HL-60/S4 treated with phorbol 12-myristate 13-acetate at 8.2 ng/mL for 4 days and 3 days (cell line): Measurements from ENCODE around the gene STK10.
"Not testable (repeated sequence)": the region's sequence is repeated elsewhere in the genome, so short reads cannot be mapped to it uniquely, and the experiment has no call there.

Experiments used
- in situ Hi-C: fragments of 300-500 bp; cut with MboI; formaldehyde crosslinking; loops from 2 replicates; pipeline ENCODE4 v1.15.0; 2022; ENCODE audit warnings: low sequenced_read_pairs

The STK10 gene

DNA sequence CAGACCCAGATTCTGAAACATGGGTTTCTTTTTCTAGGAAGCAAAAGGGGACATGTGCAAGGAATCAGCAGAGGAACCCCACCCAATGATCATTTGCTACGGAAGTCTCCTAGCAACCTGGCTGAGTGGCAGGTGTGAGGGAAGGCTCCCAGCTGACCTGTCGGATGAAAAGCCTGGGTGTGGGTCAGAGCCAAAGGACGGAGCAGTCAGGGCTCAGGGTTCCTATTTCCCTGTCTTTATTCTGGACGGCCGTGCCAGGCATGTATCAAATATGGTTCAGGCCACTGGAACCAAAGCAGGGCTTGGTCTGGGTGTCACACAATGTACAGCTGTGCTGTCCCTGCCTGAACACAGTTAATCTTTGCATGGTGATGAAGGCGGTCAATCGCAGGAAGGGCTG is 20.1 kb downstream of the STK10 start:
- in situ Hi-C loops: no loop called here

DNA sequence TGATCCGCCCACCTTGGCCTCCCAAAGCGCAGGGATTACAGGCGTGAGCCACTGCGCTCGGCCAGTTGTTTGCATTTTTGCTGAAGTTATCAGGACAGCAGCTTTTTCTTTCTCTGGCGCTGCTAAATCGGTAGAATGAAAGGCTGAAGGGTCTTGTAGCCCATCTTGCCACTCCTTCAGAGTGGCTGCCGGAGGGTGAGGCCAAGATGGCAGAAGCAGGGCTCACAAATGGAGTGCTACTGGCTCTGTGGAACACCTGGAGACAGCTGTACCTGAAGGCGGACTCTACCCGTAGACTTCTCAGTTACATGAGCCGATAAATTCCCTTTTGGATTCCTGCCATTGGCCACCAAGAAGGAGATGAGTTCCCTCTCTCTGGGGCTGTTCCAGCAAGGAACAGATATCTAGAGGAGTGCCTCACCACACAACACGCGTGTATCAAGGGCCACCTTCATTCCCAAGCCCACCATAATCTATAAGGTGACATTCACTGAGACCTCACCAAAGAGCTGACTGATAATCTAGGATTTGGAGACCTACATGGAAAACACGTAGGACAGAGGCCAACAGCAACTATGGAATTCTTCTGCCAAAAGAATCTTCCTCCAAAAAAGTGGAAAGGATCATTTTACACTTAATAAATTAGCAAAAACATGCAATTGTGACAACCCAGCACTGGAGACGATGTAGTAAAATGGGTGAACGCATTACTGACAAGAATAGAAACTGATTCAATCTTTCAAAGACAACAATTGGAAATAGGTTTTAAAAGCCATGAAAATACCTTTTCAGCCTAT is 21.8 kb downstream of the STK10 start:
- in situ Hi-C loops: no loop called here

GRCh38 chr5:172165465-172165864 is 22.6 kb downstream of the STK10 start:
- in situ Hi-C loops: no loop called here

DNA sequence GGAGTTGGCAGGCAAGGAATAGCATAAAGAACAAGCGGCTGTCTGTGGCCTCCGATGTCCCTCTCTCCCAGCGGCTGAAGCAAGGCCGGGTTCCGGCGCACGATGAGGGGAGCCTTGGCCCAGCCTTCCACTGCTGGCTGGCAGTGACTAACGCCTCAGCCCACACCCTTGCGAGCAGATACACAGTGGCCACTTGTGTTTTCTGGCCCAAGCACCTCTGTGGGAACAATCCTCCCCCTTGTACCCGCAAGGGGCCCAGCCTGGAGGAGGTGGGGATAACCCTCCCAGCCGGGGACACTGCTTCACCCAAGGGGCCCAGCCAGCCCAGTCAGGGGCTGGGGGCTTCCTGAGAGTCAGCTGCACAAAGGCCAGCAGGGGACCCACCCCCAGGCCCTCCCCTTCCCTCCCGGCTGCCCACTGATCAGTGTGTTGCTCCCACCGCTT is 23.2 kb downstream of the STK10 start:
- in situ Hi-C loops: no loop called here

- in situ Hi-C loops: no loop called here
Observed at GRCh38 chr5:172163346-172163745, 24.7 kb downstream of the STK10 start.

- in situ Hi-C loops: no loop called here
Observed at GRCh38 chr5:172162987-172163343, 25.1 kb downstream of the STK10 start.

DNA sequence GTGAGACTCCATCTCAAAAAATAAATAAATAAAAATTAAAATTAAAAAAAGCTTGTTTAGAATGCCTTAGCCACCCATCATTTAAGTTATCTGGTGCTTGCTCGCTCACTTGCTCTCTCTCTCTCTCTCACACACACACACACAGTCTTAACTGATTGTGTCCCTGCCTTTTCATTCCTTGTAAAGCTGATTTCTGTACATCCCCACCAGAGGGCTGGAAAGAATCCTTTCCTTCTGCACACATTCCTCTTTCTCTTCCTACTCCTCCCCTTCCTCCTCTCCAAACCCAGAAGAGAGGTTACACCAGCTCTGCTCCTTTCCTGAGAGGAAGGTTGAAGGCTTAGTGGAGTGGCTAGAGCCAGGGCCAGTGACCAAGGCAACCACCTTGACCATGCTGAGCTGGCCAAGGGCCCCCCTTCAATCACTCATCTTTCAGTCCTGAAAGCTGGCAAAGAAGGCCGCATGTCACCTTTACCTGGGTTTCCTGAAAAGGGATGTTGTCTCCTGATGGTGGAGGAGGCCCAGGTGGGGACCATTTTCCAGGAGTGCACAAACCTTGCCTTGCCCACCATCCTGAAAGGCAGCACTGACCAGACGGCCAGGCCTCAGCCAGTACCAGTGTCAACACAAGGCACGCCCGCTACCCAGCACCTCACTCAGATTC is 25.6 kb downstream of the STK10 start:
- in situ Hi-C loops: no loop called here

- in situ Hi-C loops: no loop called here
Observed at GRCh38 chr5:172160506-172160905, 27.5 kb downstream of the STK10 start.

DNA sequence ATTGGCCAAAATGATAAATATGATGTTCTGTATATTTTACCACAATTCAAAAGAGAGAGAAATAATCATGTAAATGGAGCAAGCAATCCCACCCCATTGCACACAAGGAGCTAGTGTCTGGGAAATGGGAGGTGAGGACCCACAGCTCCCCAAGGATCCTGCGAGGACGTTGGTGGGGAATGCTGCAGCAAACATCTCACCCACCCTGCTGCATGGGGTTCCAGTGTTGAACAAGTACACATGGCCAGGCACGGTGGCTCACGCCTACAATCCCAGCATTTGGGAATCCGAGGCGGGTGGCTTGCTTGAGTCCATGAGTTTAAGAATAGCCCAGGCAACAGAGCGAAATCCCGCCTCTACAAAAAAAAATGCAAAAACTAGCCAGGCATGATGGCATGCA is 29.0 kb downstream of the STK10 start:
- in situ Hi-C loops: no loop called here

- in situ Hi-C loops: no loop called here
Observed at GRCh38 chr5:172156541-172156994, 31.5 kb downstream of the STK10 start.

GRCh38 chr5:172155101-172155500 is 32.9 kb downstream of the STK10 start:
- in situ Hi-C loops: not testable (repeated sequence)

- in situ Hi-C loops: no loop called here
Observed at GRCh38 chr5:172153695-172154094, 34.3 kb downstream of the STK10 start.

DNA sequence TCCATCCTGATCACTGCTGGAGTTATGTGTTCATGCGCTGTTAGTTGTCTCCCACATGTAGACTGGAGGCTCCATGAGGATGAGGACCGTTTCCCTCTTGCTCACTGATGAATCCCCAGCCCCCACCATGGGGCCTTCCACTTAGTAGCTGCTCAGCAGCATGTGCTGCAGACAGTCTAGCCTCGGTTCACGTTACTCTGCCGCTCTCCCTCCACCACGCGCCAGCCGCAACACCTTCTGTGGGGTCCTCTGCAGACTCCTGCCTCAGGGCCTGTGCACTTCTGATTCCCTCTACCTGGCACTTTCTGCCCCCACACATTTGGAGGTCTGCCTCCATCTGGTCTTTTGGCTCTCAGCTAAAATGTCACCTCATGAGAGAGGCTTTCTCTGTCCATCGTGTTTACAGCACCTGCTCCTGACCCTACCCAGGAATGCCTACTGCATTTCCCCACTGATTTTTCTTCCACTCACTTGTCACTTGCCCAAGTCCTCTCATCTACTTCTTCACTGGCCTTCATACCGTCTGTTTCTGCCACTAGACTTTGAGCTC is 36.3 kb downstream of the STK10 start:
- in situ Hi-C loops: no loop called here

DNA sequence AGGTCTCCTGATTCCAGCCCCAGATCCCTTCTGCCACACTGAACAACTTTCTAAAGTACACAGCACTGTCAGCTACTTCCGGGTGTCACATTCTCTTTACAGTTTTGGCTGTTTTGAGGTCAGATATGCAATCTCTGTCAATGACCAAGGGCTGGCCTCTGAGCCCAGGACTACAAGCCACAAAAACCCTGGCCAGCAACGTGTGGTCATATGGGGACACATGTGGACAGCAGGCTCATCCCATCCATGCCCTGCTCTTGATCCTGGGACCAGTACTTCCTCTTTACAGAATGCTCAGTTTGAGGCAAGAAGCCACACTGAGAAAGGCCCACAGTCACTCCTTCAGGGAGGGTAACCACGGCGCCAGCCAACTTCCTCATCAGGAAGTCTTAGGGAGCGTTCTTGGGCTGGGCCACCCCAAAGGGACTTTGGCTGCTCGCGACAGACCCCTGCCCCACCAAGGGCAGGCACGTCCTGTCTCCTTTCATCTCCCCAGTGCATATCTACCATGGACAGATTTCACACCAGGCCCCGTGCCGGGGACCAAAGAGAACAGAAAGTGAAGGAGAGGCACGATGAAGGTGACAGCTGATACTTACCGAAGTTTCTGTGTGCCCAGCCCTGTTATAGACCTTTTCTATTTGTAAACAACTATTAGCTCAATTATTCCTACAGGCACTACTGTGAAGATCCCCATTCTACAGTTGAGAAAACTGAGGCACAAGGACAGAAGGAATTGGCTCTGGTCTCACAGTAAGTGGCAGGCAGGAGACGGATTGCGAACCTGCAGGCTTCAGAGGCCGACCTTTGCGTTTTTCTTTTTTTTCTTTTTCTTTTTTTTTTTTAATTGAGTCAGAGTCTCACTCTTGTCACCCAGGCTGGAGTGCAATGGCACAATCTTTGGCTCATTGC is 37.3 kb downstream of the STK10 start:
- in situ Hi-C loops: no loop called here

GRCh38 chr5:172149481-172149880 is 38.5 kb downstream of the STK10 start:
- in situ Hi-C loops: not testable (repeated sequence)

DNA sequence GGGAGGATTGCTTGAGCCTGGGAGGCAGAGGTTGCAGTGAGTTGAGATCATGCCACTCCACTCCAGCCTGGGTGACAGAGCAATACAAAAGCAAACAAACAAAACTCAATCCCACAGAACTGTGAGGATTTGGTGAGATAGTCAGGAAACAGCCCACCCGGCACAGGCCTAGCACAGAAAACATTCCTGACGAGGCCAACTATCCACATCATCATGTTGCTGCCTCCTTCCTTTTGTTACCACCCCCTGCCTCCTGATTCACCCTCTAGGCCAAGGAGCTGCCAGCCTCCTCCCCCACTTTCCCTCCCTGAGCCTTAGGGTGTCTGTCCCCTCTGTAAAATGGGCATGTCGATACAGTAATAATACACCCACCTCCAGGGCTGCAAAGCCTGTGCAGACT is 39.0 kb downstream of the STK10 start:
- in situ Hi-C loops: no loop called here

DNA sequence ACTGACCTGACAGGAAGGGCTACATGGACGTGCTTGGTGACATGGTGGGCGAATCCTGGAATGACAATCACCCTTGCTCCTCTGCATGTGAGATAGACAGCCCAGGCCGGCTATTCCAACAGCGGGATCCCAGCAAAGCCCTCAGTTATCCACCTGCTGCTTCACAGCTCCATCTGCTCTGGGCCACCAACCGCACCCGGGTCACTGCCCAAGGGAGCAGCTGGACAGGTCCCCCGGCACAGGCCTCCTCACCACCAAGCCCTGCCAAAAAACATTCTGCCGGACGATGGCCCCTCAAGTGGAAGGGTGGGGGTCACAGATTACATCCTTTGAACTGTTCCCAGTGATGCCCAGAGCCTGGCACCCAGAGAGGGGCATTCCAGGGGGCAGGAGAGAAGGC is 39.6 kb downstream of the STK10 start:
- in situ Hi-C loops: no loop called here

DNA sequence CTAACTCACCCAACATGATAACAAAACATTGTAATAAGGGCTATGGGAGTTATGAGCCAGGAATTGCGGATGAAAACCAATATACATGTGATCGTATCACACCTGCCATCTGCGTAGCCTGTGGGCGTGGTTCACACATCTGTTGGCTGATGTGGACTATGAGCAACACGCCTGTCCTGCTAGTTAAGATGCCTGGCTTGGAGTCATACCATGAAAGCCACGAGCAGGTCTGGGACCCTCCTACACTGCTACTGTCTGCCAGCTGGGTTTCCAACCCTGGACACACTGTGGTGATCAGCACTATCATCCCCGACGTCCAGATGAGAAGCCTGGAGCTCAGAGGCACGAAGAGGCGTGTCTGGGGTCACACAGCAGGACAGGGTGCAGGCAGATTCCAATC is 40.2 kb downstream of the STK10 start:
- in situ Hi-C loops: no loop called here

DNA sequence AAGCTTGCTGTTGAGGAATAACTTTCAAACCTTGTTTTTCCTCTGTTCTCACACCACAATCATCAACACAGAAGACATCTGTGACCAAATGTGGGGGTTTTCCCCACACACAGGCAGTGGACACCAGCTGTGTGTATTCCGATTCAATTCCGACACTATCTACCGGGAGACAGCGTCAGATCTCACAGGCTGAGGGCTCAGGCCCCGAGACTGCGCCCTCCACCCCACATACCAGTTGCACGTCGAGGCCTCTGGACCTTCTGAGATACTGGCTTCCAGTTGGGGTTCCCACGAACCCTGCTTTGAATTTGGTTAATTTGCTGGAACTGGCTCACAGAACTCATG is 41.3 kb downstream of the STK10 start:
- in situ Hi-C loops: no loop called here

GRCh38 chr5:172145870-172146747 is 41.9 kb downstream of the STK10 start:
- in situ Hi-C loops: no loop called here
